HG02798 (cell line): Measurements from ENCODE around the gene BBS9.
"Not testable (repeated sequence)": the region's sequence is repeated elsewhere in the genome, so short reads cannot be mapped to it uniquely, and the experiment has no call there.

Experiments used
- ATAC-seq: cut with Tn5 transposase; IDR thresholded peaks from one replicate; pipeline ENCODE4 v1.9.1; 2021; ENCODE audit warnings: mild to moderate bottlenecking; ENCODE audit not compliant: unreplicated experiment, poor library complexity

Gene BBS9

DNA sequence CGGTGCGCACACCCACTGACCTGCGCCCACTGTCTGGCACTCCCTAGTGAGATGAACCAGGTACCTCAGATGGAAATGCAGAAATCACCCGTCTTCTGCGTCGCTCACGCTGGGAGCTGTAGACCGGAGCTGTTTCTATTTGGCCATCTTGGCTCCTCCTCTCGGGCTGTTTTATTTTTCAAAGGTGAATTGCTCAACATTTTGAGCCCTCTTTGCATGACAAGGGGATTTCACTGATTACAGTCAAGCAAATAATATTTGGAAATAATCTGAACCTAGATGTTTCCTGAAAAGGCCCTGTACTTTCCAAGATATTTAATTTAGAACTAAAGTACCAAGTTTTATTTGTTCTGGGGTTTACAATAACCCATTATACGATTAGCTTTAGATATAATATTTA, 398.2 kb downstream of the BBS9 start:
- not testable (repeated sequence) for ATAC-seq

DNA sequence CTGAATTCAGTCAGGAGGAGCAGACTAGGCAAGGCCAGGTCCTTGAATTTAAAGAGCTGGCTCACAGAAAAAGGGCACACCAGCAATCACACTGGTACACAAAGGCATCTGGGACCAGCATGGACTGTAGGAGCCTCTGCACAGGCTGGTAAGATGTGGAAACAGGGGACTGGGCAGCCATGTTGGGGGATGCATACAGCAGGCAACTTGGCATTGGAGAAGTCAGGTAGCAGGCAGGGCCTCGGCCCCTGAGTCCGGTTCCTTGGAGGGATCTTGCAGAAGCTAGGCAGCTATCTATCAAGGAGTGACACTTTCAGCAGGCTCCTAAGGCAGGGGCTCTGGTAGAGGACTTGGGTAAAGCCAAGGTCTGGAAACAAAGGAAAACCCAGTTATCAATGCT, 399.7 kb downstream of the BBS9 start:
- ATAC-seq = no peak

DNA sequence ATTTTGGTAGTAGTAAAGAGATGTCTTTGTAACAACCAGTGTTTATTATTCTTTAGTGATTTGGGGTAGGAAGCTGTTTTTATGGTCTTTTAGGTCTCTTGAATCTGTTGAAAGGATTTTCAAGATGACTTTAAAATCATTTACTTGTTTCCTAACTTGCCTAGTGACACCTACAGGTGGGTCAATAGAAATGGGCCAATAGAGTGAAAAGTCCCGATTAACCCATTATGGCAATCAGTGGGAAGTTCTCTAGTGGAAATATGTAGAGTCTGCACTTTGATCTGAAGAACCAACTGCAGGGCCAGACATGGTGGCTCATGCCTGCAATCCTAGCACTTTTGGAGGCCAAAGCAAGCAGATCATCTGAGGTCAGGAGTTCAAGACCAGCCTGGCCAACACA, 401.3 kb downstream of the BBS9 start:
- ATAC-seq = no peak

- ATAC-seq = no peak
Observed at GRCh38 chr7:33531888-33532287, 402.5 kb downstream of the BBS9 start.

DNA sequence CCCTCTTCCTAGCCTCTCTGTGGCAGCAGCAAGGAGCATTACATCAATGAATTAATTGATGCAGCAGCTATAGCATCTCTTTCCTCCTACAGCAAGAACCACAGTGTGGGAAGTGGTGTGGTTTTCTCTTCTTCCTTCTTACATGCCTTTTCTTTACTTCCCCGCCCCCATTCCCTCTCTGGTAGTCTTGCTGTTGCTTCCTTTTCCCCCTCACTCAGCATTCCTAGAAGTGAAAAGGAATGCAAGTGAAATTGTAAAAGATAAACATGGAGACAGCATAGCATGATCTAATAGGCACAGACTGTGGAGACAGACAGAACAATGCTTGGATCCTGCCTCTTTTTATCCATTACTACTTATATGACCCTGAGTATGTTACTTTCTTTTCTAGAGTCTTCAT, 405.5 kb downstream of the BBS9 start:
- ATAC-seq = no peak

DNA sequence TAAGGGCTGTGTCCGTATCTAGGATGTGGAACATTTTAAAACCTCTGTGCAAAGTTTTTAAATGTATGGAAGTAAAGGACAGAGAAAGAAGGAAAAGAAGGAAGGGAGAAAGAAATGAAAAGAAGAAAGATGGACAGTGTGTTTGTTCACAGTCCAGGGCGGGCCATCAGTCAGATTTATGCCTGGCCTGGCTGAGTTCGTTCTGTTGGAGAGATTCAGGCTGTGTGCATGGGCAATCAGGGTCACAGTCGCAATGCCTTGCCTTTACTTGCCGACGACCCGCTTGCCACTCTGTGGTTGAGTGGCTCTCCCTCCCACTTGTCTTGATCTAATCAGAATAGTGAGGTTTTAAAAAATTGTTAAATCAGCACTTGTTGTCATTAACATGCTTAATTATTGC, 406.6 kb downstream of the BBS9 start:
- ATAC-seq = no peak

GRCh38 chr7:33536398-33537103, 407.2 kb downstream of the BBS9 start:
- ATAC-seq = no peak

- no peak for ATAC-seq
Observed at GRCh38 chr7:33537104-33537477, 407.7 kb downstream of the BBS9 start.

DNA sequence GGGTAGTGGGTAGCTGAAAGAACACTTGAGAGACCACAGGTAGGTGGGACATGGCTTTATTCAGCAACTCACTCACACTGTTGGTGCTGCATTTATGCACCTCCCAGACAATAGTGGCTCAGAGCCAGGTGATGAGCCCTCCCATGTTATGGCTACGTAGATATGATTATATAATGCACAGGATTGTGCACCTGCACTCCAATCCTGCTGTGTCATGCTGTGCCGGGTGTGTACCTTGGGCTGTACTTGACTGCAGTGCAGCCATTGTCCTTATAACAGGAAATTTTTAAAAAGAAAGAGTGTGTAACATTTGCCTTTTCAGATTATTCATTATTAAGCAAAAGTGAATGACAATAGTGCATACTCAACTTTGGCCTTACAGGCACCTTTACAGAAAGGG, 409.8 kb downstream of the BBS9 start:
- no peak for ATAC-seq

DNA sequence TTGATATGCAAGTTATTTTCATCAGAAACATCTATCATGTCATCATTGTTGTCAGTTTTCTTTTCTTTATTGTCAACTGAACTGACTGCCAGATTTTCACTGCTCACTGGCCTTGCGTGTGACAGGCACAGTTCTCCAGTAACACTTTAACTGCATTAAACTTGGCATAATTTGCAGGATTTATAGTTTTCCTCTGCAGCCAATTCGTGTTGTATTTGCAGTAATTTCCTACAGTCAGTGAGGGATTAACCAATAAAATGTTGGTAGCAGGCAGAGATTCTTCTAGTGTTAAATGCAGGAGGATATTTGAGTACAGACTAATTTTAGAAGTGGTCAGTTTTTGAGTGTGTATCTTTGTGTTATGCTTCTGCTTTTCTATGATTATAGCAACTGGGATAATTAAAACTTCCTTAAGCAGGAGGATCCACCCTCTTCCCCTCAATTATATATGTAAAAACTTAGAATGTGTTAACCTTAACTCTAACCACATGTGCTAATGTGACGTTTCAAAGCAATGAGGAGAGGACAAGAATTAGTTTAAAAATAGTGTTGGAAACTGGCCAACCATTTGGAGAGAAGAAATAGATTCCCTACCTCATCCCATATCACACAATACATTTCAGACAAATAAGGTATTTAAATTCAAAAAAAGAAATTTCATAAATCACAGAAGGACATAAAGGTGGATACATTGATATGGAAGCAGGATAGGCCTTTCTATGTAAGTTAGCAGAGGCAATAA, 410.5 kb downstream of the BBS9 start:
- no peak for ATAC-seq

- ATAC-seq = no peak
Observed at GRCh38 chr7:33547880-33548279, 418.5 kb downstream of the BBS9 start.

DNA sequence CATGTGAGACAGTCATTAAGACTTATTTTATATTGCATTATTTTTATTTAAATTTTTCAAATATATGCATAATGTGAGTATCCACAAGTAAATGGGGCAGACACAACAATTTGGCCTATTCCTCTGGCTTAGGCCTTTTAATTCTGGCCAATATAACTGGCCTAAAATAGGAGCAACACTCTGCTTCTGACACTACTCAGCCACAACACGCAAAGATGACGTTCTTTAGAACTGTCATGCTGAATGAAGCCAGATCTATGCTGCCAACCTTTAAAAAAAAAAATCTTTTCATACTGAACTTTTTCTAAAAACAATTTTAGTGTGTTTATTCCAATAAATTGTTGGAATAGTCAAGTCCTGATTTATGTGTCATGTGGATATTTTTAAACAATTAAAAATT, 421.0 kb downstream of the BBS9 start:
- ATAC-seq = no peak

DNA sequence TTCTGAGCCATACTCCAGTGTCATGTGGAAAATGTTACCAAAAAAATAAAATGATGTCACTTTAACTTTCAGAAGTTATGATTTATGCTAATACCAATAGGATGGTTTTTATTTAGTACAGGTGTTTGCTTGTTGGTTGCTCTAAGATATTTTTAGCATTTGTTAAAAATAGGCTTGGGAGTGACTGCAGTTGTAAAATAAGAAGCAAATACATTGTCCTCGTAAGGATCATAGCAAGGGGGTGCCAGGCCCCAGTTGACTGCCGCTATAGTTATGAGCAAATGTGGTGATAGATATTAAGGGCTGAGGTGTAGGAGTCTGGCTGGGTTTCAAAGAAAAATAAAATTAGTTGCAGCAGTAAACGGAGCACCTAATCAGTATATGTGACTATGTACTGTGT, 421.6 kb downstream of the BBS9 start:
- ATAC-seq = no peak

DNA sequence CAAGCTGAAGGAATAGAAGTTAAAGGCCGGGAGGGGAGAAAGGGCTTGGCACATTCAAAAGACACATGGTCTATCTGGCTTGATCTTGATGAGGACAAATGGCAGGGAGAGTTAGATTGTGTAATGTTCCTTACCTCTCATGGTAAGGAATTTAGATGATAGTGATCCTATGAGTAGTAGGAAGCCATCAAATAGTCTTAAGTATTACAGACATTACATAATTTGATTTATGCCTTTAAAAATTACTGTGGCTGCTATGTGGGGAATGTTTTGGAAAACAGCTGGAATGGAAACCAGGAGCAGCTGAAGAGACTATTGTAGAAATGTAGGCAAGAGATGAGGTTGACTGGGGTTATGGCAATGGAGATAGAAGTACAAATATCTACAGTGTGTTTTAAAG, 424.7 kb downstream of the BBS9 start:
- ATAC-seq = no peak

DNA sequence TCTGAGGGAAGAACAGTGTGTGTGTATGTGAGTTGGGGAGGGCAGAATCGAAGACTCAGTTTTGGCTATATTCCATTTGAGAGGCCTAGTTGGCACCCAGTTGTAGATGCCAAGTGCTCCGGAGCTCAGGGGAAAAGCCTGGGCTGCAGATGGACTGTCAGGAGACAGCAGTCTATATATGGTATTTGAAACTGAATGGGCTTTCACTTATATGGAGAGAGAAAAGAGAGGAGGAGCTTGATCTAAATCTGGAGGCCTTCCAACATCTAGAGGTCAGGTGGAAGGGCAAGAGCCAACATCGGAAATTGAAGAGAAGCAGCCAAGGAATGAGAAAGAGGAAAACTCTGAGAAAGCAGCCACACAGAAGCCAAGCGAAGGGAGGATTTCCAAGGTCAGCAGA, 425.2 kb downstream of the BBS9 start:
- no peak for ATAC-seq

DNA sequence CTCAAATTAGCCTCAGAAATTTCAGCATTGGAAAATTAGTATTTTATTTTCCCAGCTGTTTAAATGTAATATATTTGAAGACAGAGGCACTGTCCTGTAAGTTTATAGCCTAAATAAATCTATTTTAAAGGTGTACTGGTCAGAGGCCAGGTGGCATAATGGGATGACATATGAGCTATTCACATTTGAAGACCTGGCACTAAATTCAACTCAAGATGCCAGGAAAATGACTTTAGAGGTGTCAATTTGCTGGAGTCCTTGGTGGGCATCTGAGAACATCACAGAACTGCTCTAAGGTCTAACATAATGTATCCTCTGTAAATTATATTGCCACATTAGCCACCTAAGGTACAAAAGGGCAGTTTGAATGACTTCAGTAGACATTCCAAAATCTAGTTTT, 427.1 kb downstream of the BBS9 start:
- no peak for ATAC-seq

- ATAC-seq = no peak
Observed at GRCh38 chr7:33558549-33559323, 429.4 kb downstream of the BBS9 start.

- ATAC-seq = no peak
Observed at GRCh38 chr7:33559324-33559710, 430.0 kb downstream of the BBS9 start.

- ATAC-seq = no peak
Observed at GRCh38 chr7:33562996-33563395, 433.6 kb downstream of the BBS9 start.

DNA sequence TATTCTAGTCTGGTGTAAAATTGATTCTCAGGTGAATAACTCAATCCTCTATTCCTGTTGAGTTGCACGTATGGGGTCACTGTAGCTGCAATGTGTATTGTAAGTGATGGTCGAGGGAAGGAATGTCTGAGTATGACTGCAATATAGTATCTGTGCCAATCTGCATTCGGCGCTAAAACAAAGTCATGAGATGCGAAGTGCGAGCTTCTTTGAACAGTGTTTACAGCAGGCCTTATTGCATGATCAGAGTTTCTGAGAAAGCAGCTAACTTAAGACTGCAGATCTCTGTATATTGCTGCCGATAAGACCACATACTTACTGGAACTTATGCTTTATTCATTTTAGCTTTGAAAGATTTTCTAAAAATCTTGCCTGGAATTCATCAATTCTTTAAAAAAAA, 434.3 kb downstream of the BBS9 start:
- no peak for ATAC-seq

DNA sequence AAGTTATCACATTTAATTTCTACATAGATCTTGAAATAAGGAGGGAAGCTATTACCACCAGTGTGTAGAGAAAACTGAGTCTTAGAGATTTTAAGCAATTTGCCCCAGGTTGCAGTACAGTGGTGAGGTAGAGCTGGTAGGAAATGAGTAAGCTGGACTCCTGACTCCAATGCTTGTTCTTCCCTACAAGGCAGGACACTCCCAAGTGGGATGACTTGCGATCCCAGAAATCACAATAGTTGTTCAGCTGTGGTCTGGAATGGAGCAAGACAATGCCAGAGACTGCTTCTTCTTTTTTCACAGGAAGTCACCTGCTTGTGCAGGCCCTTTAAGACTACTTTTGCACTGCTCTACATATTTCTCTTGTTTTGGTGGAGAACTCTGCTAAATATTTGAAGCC, 448.8 kb downstream of the BBS9 start:
- no peak for ATAC-seq
